K562 (cell line): ENCODE results near the gene LDLRAD3. TPM values are rescaled to one million over a fixed set of nuclear protein-coding genes. Genes with fewer than 3 reads are reported as not detected.

Source experiments
- ATAC-seq: fragments of 200-7000 bp; cut with Tn5 transposase; 3 replicates; pipeline ENCODE4 v1.9.1; 2020; ENCODE audit warnings: moderate library complexity
- BruUV-seq: library from RNA; stranded (reverse); fragments of 400-500 nt; replicated peaks from 2 replicates; lab custom pipeline; 2021; lab: Mats Ljungman, UMichigan
- CTCF ChIA-PET: fragments of 300-600 bp; formaldehyde crosslinking; extraction: SDS; loops from one replicate; lab custom pipeline; 2021; ENCODE audit warnings: low intra/inter-chr PET ratio; lab: Yijun Ruan, JAX
- POLR2A ChIA-PET: fragments of 300-600, 350-650 bp; sonication (Branson Sonifier 250); formaldehyde crosslinking; extraction: SDS; loops from one replicate; lab custom pipeline; 2021; ENCODE audit warnings: antibody characterized with exemption, inconsistent platforms; lab: Yijun Ruan, JAX
- DNase-seq, 4 experiments: peaks; one replicate each; pipeline versions ENCODE4 v3.0.0 to v3.0.0-alpha.2; 2011 to 2018; ENCODE audit warnings: low spot score in 3 of 4, mixed read lengths in 3 of 4; ENCODE audit errors: extremely low read depth in 1 of 4
- FAIRE-seq: peaks from 2 replicates; lab custom pipeline; 2011; peaks lifted over from hg19 to GRCh38; lab: Jason Lieb, UNC
- H2AFZ ChIP-seq: 2 replicates; pipeline ENCODE4 v1.6.0; 2011; ENCODE audit warnings: low read depth, low read length, control low read depth, inconsistent platforms
- H3K27ac ChIP-seq: fragments of 200-600 bp; 3 replicates; pipeline ENCODE4 v1.8.0; 2011; ENCODE audit warnings: low read depth, mild to moderate bottlenecking, control low read depth, inconsistent platforms, low read length, moderate library complexity, mixed read lengths; ENCODE audit errors: extremely low read depth
- H3K27me3 ChIP-seq, 2 experiments: fragments of 300-600 bp in 1 of 2; 2 replicates in 1 of 2; 3 replicates in 1 of 2; pipeline versions ENCODE4 v1.6.0 to v1.8.0; 2011; ENCODE audit warnings: inconsistent platforms in 2 of 2, low read length in 2 of 2, mild to moderate bottlenecking in 1 of 2, mixed read lengths in 1 of 2, moderate library complexity in 1 of 2; ENCODE audit not compliant: control insufficient read depth in 2 of 2, insufficient read depth in 2 of 2
- H3K36me3 ChIP-seq: fragments of 300-600 bp; 3 replicates; pipeline ENCODE4 v1.8.0; 2011; ENCODE audit warnings: mild to moderate bottlenecking, low read length, inconsistent platforms; ENCODE audit not compliant: control insufficient read depth, insufficient read depth
- H3K4me1 ChIP-seq, 2 experiments: fragments of 200-600 bp in 1 of 2; replicated peaks in 1 of 2; 2 replicates in 1 of 2; 3 replicates in 1 of 2; pipeline versions ENCODE4 v1.5.1 to v1.8.0; 2011; ENCODE audit warnings: inconsistent platforms in 2 of 2, low read length in 2 of 2, mild to moderate bottlenecking in 1 of 2, mixed read lengths in 1 of 2, moderate library complexity in 1 of 2; ENCODE audit not compliant: control insufficient read depth in 2 of 2, insufficient read depth in 2 of 2
- H3K4me2 ChIP-seq: 2 replicates; pipeline ENCODE4 v1.6.1; 2011; ENCODE audit warnings: low read length, control low read depth, inconsistent platforms, mixed read lengths; ENCODE audit not compliant: insufficient read depth
- H3K4me3 ChIP-seq: fragments of 200-600 bp; sonication (generic), shearing (Covaris generic); 2 replicates; pipeline ENCODE4 v1.5.1; 2016; ENCODE audit warnings: control low read depth, inconsistent platforms
- H3K79me2 ChIP-seq: fragments of 200-600 bp; 3 replicates; pipeline ENCODE4 v1.8.0; 2011; ENCODE audit warnings: low read length, inconsistent platforms; ENCODE audit not compliant: control insufficient read depth, insufficient read depth
- H3K9ac ChIP-seq, 2 experiments: 2 replicates each; pipeline versions ENCODE4 v1.6.0 to v1.6.1; 2011; ENCODE audit warnings: low read depth in 2 of 2, low read length in 2 of 2, control low read depth in 1 of 2, inconsistent platforms in 1 of 2, mild to moderate bottlenecking in 1 of 2, mixed read lengths in 1 of 2; ENCODE audit not compliant: insufficient read depth in 1 of 2
- H3K9me1 ChIP-seq: one replicate; pipeline ENCODE4 v1.6.0; 2011; ENCODE audit warnings: inconsistent platforms, mild to moderate bottlenecking, low read length, moderate library complexity; ENCODE audit not compliant: control insufficient read depth, insufficient read depth
- H3K9me3 ChIP-seq: replicated peaks from 2 replicates; pipeline ENCODE4 v1.5.1; 2011; ENCODE audit warnings: low read depth, low read length, inconsistent platforms; ENCODE audit not compliant: control insufficient read depth, insufficient read depth
- H4K20me1 ChIP-seq: replicated peaks from 2 replicates; pipeline ENCODE4 v1.6.1; 2011; ENCODE audit warnings: low read length, inconsistent platforms, mixed read lengths; ENCODE audit not compliant: control insufficient read depth, insufficient read depth
- ATF3 ChIP-seq, 2 experiments: fragments of 450-650 bp in 1 of 2; sonication (generic) in 1 of 2; formaldehyde crosslinking in 1 of 2; IDR thresholded peaks in 1 of 2; conservative IDR thresholded peaks in 1 of 2; 2 replicates each; pipeline versions ENCODE4 v1.6.1 to v1.8.1; 2016 to 2023; ENCODE audit warnings: mild to moderate bottlenecking in 2 of 2, moderate library complexity in 2 of 2, inconsistent platforms in 1 of 2, missing genetic modification reagents in 1 of 2
- DACH1 ChIP-seq: fragments of 450-650 bp; IDR thresholded peaks from 2 replicates; pipeline ENCODE4 v1.6.1; 2018; ENCODE audit not compliant: partially characterized antibody
- DNMT1 ChIP-seq: fragments of 450-650 bp; IDR thresholded peaks from 2 replicates; pipeline ENCODE4 v1.6.1; 2016; ENCODE audit warnings: antibody characterized with exemption, mild to moderate bottlenecking
- E2F5 ChIP-seq: sonication (generic); formaldehyde crosslinking; IDR thresholded peaks from 2 replicates; pipeline ENCODE4 v1.8.0; 2022; ENCODE audit warnings: mild to moderate bottlenecking, missing genetic modification reagents
- EZH2 ChIP-seq: IDR thresholded peaks from 2 replicates; pipeline ENCODE4 v1.6.1; 2012; ENCODE audit warnings: low read depth, mild to moderate bottlenecking, inconsistent platforms, low read length, borderline replicate concordance
- RFX1 ChIP-seq: fragments of 450-650 bp; IDR thresholded peaks from 2 replicates; pipeline ENCODE4 v1.6.1; 2016; ENCODE audit warnings: mild to moderate bottlenecking, moderate library complexity
- SMARCC2 ChIP-seq: fragments of 450-650 bp; IDR thresholded peaks from 2 replicates; pipeline ENCODE4 v1.6.1; 2017; ENCODE audit warnings: antibody characterized with exemption, moderate library complexity, mild to moderate bottlenecking, low read depth
- WGBS: fragments of 100-300 bp; shearing (Covaris generic); methylation state at CpG from one replicate; pipeline ENCODE4 v1.1.6; 2016; ENCODE audit warnings: low coverage, mixed read lengths; ENCODE audit not compliant: insufficient coverage; ENCODE audit errors: missing lambda C conversion rate; 5-methylcytosine and 5-hydroxymethylcytosine counted together
- in situ Hi-C: fragments of 300-500 bp; cut with MboI; formaldehyde crosslinking; loops from 4 replicates; pipeline ENCODE4 v1.15.0; 2018; ENCODE audit warnings: inconsistent platforms, mixed read lengths
- intact Hi-C: fragments of 100-400 bp; cut with micrococcal nuclease; formaldehyde crosslinking; loops from 2 replicates; pipeline ENCODE4 v1.14.2; 2022
- polyA plus RNA-seq, 8 experiments: library from polyadenylated mRNA; depleted of rRNA in 4 of 8; stranded (reverse) in 5 of 8; unstranded in 3 of 8; fragments of >200 nt; fragmentation: Nextera tagmentation in 2 of 8; fragmentation: Illumina TruSeq in 1 of 8; extraction: Ambion mirVana in 2 of 8; extraction: Trizol in 1 of 8; gene quantifications; 2 replicates each; pipeline versions ENCODE4 v1.2.1 to v1.2.3, GENCODE V29; 2011 to 2014; ENCODE audit warnings: inconsistent platforms in 1 of 8, missing spikeins in 1 of 8
- total RNA-seq, 7 experiments: library from RNA; depleted of rRNA in 6 of 7; stranded (reverse); fragments of >200 nt in 6 of 7; fragmentation: Illumina TruSeq in 2 of 7; extraction: Trizol in 2 of 7; gene quantifications; 2 replicates each; pipeline versions ENCODE4 v1.2.1 to v1.2.3, GENCODE V29; 2011 to 2021; ENCODE audit warnings: low replicate concordance in 1 of 7

The LDLRAD3 gene
- total and polyA plus RNA-seq, 9 of the 15 experiments (the other 6 are each of a cell fraction or from before 2014, with no cell fraction given): 0.73 to 7.2 (median 3.5) TPM

DNA sequence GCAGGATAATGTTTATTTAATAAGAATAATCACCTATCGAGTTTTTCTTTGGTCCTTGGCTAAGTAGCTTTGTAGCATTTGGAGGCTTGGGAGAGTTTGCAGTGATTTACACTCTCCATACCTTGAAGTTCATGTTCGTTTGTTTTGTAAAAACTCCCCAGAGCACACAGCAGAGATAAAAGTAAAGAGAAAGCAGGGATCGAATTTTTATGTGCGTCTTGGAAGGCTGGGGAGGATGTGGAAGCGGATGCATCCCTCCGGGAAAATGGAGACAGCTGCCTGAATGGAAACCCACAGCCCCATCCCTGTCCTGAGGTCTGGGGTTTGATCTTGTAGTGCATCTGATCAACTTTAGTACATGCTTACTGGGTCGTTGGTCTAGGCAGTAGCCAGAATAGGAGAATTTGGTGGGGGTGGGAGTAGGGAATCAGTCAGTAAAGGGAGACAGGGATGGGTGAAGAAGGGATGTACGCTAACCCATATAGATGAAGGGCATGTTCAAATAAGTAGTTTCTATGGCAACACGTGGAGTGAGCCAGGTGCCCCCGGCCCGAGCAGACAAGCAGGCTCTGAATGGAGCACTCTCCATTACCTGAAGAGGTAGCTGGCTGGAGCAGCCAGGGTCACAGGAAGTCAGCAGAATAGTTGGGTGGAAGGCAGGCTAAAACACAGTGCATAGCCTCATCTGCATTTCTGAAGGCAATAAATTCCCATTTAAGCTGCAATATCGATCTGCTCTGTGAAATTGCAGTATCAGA, 197.5 kb downstream of the LDLRAD3 start:
- CTCF ChIA-PET: interaction anchor here (0.5 kb wide), 1 partner anchor 524 kb away, joined by 3 read pairs; no protein-coding TSS in a partner anchor
- in situ Hi-C loops: no loop called here
- ATAC-seq: no peak
- TF ChIP-seq DNMT1 (no peak), RFX1 (peak; percentile 39), ATF3 (IDR thresholded peaks at IDR 0.05) (no peak), ATF3 (CRISPR knock-in tag; conservative IDR thresholded peaks at IDR 0.05) (no peak), EZH2 (no peak), E2F5 (CRISPR knock-in tag) (no peak), DACH1 (no peak), SMARCC2 (no peak)
- BruUV-seq: no TSS peak
- no peak overlapping the region for H3K27ac ChIP-seq
- no peak overlapping the region for H2AFZ ChIP-seq
- no peaks in the 10 kb centered on the region for H3K79me2 ChIP-seq
- 31% methylated on average over 12 of the region's 12 CpGs for WGBS
- H3K9me3 ChIP-seq: no peaks in the 10 kb centered on the region
- POLR2A ChIA-PET: no interaction called here
- no peaks in the 10 kb centered on the region for H3K36me3 ChIP-seq
- H3K4me1 ChIP-seq: peaks cover 0 to 8% of the 10 kb centered on the region in 2 experiments; a peak in 2 of 5 replicates
- FAIRE-seq: no peak
- intact Hi-C loops: no loop called here
- no peaks in the 10 kb centered on the region for H4K20me1 ChIP-seq
- H3K9me1 ChIP-seq: no peaks in the 10 kb centered on the region
- no peak overlapping the region for H3K4me3 ChIP-seq
- H3K27me3 ChIP-seq: no peaks in the 10 kb centered on the region
- H3K4me2 ChIP-seq: no peak overlapping the region
- H3K9ac ChIP-seq: no peak overlapping the region
- no peak for DNase-seq
